ENCODE results near the gene TBL2.
"Not testable (repeated sequence)": the region's sequence is repeated elsewhere in the genome, so short reads cannot be mapped to it uniquely, and the experiment has no call there.

TBL2 gene

DNA sequence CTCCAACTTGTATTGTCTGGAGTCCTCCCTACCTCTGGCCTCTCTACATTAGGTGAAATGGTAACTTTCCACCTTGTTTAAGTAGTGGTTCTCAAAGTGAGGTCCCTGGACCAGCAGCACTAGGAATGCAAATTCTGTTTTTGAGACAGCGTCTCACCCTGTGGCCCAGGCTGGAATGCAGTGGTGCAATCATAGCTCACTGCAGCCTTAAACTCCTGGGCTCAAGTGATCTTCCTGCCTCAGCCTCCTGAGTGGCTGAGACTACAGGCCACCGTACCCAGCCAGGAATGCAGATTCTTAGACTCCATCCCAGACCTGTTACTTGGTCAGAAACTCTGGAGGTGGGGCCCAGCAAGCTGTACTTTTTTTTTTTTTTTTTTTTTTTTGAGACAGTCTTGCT lies 6.8 kb upstream of the TBL2 start:
- H3K4me3 ChIP-seq (ENCODE audit: low read depth in 1 of 2, low read length in 1 of 2) = no peak overlapping the region
- no peaks in the 10 kb centered on the region for H3K27me3 ChIP-seq
- TF ChIP-seq, protein P1, sequence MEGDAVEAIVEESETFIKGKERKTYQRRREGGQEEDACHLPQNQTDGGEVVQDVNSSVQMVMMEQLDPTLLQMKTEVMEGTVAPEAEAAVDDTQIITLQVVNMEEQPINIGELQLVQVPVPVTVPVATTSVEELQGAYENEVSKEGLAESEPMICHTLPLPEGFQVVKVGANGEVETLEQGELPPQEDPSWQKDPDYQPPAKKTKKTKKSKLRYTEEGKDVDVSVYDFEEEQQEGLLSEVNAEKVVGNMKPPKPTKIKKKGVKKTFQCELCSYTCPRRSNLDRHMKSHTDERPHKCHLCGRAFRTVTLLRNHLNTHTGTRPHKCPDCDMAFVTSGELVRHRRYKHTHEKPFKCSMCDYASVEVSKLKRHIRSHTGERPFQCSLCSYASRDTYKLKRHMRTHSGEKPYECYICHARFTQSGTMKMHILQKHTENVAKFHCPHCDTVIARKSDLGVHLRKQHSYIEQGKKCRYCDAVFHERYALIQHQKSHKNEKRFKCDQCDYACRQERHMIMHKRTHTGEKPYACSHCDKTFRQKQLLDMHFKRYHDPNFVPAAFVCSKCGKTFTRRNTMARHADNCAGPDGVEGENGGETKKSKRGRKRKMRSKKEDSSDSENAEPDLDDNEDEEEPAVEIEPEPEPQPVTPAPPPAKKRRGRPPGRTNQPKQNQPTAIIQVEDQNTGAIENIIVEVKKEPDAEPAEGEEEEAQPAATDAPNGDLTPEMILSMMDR (IDR thresholded peaks at IDR 0.05) = no peak
- no peaks in the 10 kb centered on the region for H3K36me3 ChIP-seq
- H3K27ac ChIP-seq = no peak overlapping the region
- peaks cover 30 to 43% of the 10 kb centered on the region in 2 experiments for H3K4me1 ChIP-seq (ENCODE audit: control insufficient read depth in 1 of 2, insufficient read depth in 1 of 2, low read depth in 1 of 2, low read length in 1 of 2)
- H3K9me3 ChIP-seq = no peaks in the 10 kb centered on the region

- no peaks in the 10 kb centered on the region for H3K27me3 ChIP-seq
- TF ChIP-seq, protein P1 (IDR thresholded peaks at IDR 0.05) = no peak
- H3K36me3 ChIP-seq = no peaks in the 10 kb centered on the region
- H3K4me3 ChIP-seq (ENCODE audit: low read depth in 1 of 2, low read length in 1 of 2) = no peak overlapping the region
- H3K4me1 ChIP-seq (ENCODE audit: control insufficient read depth in 1 of 2, insufficient read depth in 1 of 2, low read depth in 1 of 2, low read length in 1 of 2) = peaks cover 40 to 50% of the 10 kb centered on the region in 2 experiments
- H3K27ac ChIP-seq = peak overlapping the region; percentile 71
- no peaks in the 10 kb centered on the region for H3K9me3 ChIP-seq
Measured at GRCh38 chr7:73582664-73583202, 4.4 kb upstream of the TBL2 start.

DNA sequence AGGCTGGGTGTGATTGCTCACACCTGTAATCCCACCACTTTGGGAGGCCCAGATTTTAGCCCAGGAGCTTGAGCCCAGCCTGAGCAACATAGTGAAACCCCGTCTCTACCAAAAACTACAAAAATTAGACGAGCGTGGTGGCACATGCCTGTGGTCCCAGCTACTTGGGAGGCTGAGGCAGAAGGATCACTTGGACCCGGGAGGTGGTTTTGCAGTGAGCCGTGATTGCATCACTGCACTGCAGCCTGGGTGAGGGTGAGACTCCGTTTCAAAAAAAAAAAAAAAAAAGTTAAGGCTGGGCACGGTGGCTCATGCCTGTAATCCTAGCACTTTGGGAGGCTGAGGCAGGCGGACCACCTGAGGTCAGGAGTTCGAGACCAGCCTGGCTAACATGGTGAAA lies 2.6 kb upstream of the TBL2 start:
- H3K9me3 ChIP-seq, H3K27me3 ChIP-seq, H3K36me3 ChIP-seq: not testable (repeated sequence)
- Histone ChIP-seq H3K27ac (peak overlapping the region; percentile 36), H3K4me3 (ENCODE audit: low read depth in 1 of 2, low read length in 1 of 2) (peak overlapping the region in 1 of 2 experiments; percentile 41), H3K4me1 (ENCODE audit: control insufficient read depth in 1 of 2, insufficient read depth in 1 of 2, low read depth in 1 of 2, low read length in 1 of 2) (peaks cover 41 to 45% of the 10 kb centered on the region in 2 experiments)

- H3K27me3 ChIP-seq = no peaks in the 10 kb centered on the region
- TF ChIP-seq, protein P1 (IDR thresholded peaks at IDR 0.05) = no peak
- peaks cover 38 to 39% of the 10 kb centered on the region in 2 experiments for H3K4me1 ChIP-seq (ENCODE audit: control insufficient read depth in 1 of 2, insufficient read depth in 1 of 2, low read depth in 1 of 2, low read length in 1 of 2)
- H3K9me3 ChIP-seq = no peaks in the 10 kb centered on the region
- H3K4me3 ChIP-seq (ENCODE audit: low read depth in 1 of 2, low read length in 1 of 2) = peak overlapping the region; percentile 80 to 92
- H3K36me3 ChIP-seq = peaks cover 17% of the 10 kb centered on the region
- peak overlapping the region; percentile 86 for H3K27ac ChIP-seq
Measured at GRCh38 chr7:73577627-73578341, 595 bp downstream of the TBL2 start.

DNA sequence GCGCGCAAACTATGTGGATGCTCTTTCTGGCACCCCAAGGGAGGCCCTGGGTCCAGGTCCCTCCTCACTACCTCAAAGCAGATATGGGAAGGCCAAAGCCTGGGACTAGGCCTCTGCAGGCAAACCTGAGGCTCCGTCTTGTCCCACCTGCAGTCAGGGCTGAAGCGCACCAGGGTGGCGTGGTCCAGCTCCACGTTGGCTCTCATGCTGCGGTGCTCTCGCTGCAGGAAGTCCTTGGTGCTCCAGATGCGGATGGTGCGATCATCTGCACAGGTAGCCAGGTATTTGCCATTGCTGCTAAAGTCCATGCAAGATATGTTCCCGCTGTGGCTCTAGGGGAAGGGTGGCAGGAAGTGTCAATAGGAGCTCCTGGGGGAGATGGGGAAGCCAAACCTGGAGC lies 4.6 kb downstream of the TBL2 start:
- H3K36me3 ChIP-seq = peaks cover 57% of the 10 kb centered on the region
- no peaks in the 10 kb centered on the region for H3K27me3 ChIP-seq
- TF ChIP-seq, protein P1 (IDR thresholded peaks at IDR 0.05) = no peak
- H3K4me1 ChIP-seq (ENCODE audit: control insufficient read depth in 1 of 2, insufficient read depth in 1 of 2, low read depth in 1 of 2, low read length in 1 of 2) = peaks cover 9 to 13% of the 10 kb centered on the region in 2 experiments
- H3K9me3 ChIP-seq = no peaks in the 10 kb centered on the region
- H3K4me3 ChIP-seq (ENCODE audit: low read depth in 1 of 2, low read length in 1 of 2) = no peak overlapping the region
- H3K27ac ChIP-seq = no peak overlapping the region

DNA sequence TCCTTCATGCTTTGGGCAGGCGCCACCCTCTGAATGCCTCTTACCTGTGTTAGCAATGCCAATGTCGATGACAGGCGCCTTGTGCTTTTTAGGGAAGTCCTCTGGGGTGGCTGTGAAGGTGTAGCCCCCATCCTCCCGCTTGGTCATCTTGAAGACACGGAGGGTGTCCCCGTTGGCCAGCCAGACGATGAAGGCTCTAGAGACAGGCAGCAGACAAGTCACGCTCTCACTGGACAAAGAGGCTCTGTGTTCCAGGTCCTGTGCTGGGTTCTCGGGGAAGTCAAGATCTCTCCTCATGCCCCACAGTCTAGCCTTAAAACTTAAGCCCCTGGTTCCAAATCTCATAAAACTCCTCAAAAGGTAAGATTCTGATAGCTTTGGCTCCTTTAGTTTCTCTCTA lies 5.1 kb downstream of the TBL2 start:
- TF ChIP-seq, protein P1 (IDR thresholded peaks at IDR 0.05) = no peak

More for the DNA sequence above, 5.1 kb downstream of the TBL2 start:
- Histone ChIP-seq H3K4me3 (ENCODE audit: low read depth in 1 of 2, low read length in 1 of 2) (no peak overlapping the region), H3K36me3 (peaks cover 57% of the 10 kb centered on the region), H3K27ac (no peak overlapping the region), H3K4me1 (ENCODE audit: control insufficient read depth in 1 of 2, insufficient read depth in 1 of 2, low read depth in 1 of 2, low read length in 1 of 2) (peaks cover 9 to 11% of the 10 kb centered on the region in 2 experiments), H3K27me3 (no peaks in the 10 kb centered on the region), H3K9me3 (no peaks in the 10 kb centered on the region)

Measured in neutrophil (primary cell).